GM23338 (cell line): Measurements from ENCODE around the gene MCAM. TPM values are rescaled to one million over a fixed set of nuclear protein-coding genes. Genes with fewer than 3 reads are reported as not detected.

ENCODE experiments used
- ATAC-seq: fragments of 200-7000 bp; cut with Tn5 transposase; 3 replicates; pipeline ENCODE4 v1.9.1; 2020
- DNase-seq: peaks from one replicate; pipeline ENCODE4 v3.0.0-alpha.2; 2015; ENCODE audit warnings: low spot score
- H2AFZ ChIP-seq: fragments of 200-600 bp; sonication (generic); 2 replicates; pipeline ENCODE4 v1.8.0; 2016; ENCODE audit warnings: antibody characterized with exemption, mild to moderate bottlenecking, moderate library complexity
- H3F3A ChIP-seq: fragments of 200-600 bp; sonication (generic); replicated peaks from 2 replicates; pipeline ENCODE4 v1.8.0; 2017; ENCODE audit warnings: antibody characterized with exemption, mixed run types, low read depth
- H3K27ac ChIP-seq: fragments of 200-600 bp; sonication (generic); 2 replicates; pipeline ENCODE4 v1.6.1; 2016; ENCODE audit warnings: low read depth
- H3K27me3 ChIP-seq: fragments of 200-600 bp; sonication (generic); 2 replicates; pipeline ENCODE4 v1.8.0; 2016; ENCODE audit warnings: mild to moderate bottlenecking, mixed run types, moderate library complexity; ENCODE audit not compliant: insufficient read depth
- H3K36me3 ChIP-seq: fragments of 200-600 bp; sonication (generic); 2 replicates; pipeline ENCODE4 v1.8.0; 2016; ENCODE audit warnings: mild to moderate bottlenecking; ENCODE audit not compliant: insufficient read depth
- H3K4me1 ChIP-seq: fragments of 200-600 bp; sonication (generic); 2 replicates; pipeline ENCODE4 v1.8.0; 2016; ENCODE audit warnings: mild to moderate bottlenecking, moderate library complexity; ENCODE audit not compliant: insufficient read depth
- H3K4me2 ChIP-seq: fragments of 200-600 bp; sonication (generic); 2 replicates; pipeline ENCODE4 v1.7.1; 2017; ENCODE audit warnings: mixed run types
- H3K4me3 ChIP-seq: fragments of 200-600 bp; sonication (generic); 2 replicates; pipeline ENCODE4 v1.6.1; 2016; ENCODE audit warnings: mixed run types
- H3K79me2 ChIP-seq: fragments of 200-600 bp; sonication (generic); replicated peaks from 2 replicates; pipeline ENCODE4 v1.8.0; 2017; ENCODE audit warnings: mild to moderate bottlenecking; ENCODE audit not compliant: insufficient read depth
- H3K9me2 ChIP-seq: fragments of 200-600 bp; sonication (generic); 2 replicates; pipeline ENCODE4 v1.8.0; 2017; ENCODE audit not compliant: insufficient read depth
- H4K20me1 ChIP-seq: fragments of 200-600 bp; sonication (generic); replicated peaks from 2 replicates; pipeline ENCODE4 v1.8.0; 2017; ENCODE audit warnings: mild to moderate bottlenecking; ENCODE audit not compliant: insufficient read depth
- H3K27ac Mint-ChIP-seq: 2 replicates; pipeline ENCODE4 v1.8.0; 2020; ENCODE audit warnings: inconsistent platforms, mild to moderate bottlenecking, moderate library complexity, mixed read lengths
- H3K27me3 Mint-ChIP-seq: 3 replicates; pipeline ENCODE4 v1.8.0; 2022; ENCODE audit warnings: low read depth, mild to moderate bottlenecking, moderate library complexity, mixed read lengths, inconsistent platforms; ENCODE audit not compliant: insufficient read depth, poor library complexity
- H3K36me3 Mint-ChIP-seq: 3 replicates; pipeline ENCODE4 v1.8.0; 2021; ENCODE audit warnings: low read depth, mild to moderate bottlenecking, inconsistent platforms, moderate library complexity, mixed read lengths
- H3K4me1 Mint-ChIP-seq: 3 replicates; pipeline ENCODE4 v1.8.0; 2020; ENCODE audit warnings: mild to moderate bottlenecking, inconsistent platforms, mixed read lengths
- H3K4me3 Mint-ChIP-seq: 3 replicates; pipeline ENCODE4 v1.8.0; 2021; ENCODE audit warnings: moderate library complexity, mild to moderate bottlenecking, inconsistent platforms, mixed read lengths
- H3K9me3 Mint-ChIP-seq: 3 replicates; pipeline ENCODE4 v1.8.0; 2020; ENCODE audit warnings: moderate library complexity, mild to moderate bottlenecking, inconsistent platforms, mixed read lengths
- CREB1 ChIP-seq: fragments of 250-450 bp; sonication (Bioruptor Pico); IDR thresholded peaks from 2 replicates; pipeline ENCODE4 v1.5.0; 2020; ENCODE audit warnings: low read depth, mild to moderate bottlenecking, moderate library complexity
- EZH2 ChIP-seq: fragments of 200-600 bp; sonication (generic); IDR thresholded peaks from one replicate; pipeline ENCODE4 v1.8.0; 2017; ENCODE audit warnings: antibody characterized with exemption, mild to moderate bottlenecking, low read depth; ENCODE audit not compliant: unreplicated experiment
- EZH2phosphoT487 ChIP-seq: fragments of 200-600 bp; sonication (generic); IDR thresholded peaks from one replicate; pipeline ENCODE4 v1.8.1; 2018; ENCODE audit warnings: antibody characterized with exemption; ENCODE audit not compliant: unreplicated experiment
- JUNB ChIP-seq: IDR thresholded peaks from one replicate; pipeline ENCODE4 v1.6.1; 2016; ENCODE audit warnings: antibody characterized with exemption; ENCODE audit not compliant: unreplicated experiment
- NANOG ChIP-seq: IDR thresholded peaks from 2 replicates; pipeline ENCODE4 v1.6.1; 2016; ENCODE audit warnings: antibody characterized with exemption, borderline replicate concordance
- POLR2AphosphoS5 ChIP-seq: IDR thresholded peaks from 2 replicates; pipeline ENCODE4 v1.6.1; 2016; ENCODE audit warnings: antibody characterized with exemption, low read depth
- STAT1 ChIP-seq: IDR thresholded peaks from one replicate; pipeline ENCODE4 v1.6.1; 2016; ENCODE audit warnings: antibody characterized with exemption; ENCODE audit not compliant: unreplicated experiment
- ZNF114 ChIP-seq: fragments of 250-450 bp; sonication (Bioruptor Pico); IDR thresholded peaks from 2 replicates; pipeline ENCODE4 v1.5.0; 2020; ENCODE audit warnings: mild to moderate bottlenecking, moderate library complexity
- ZNF331 ChIP-seq: fragments of 250-450 bp; sonication (Bioruptor Pico); IDR thresholded peaks from 2 replicates; pipeline ENCODE4 v1.5.0; 2020; ENCODE audit warnings: low read depth, mild to moderate bottlenecking, moderate library complexity
- polyA plus RNA-seq: library from polyadenylated mRNA; unstranded; fragments of >200 nt; fragmentation: Nextera tagmentation; extraction: Ambion mirVana; gene quantifications from 2 replicates; pipeline ENCODE4 v1.2.1, GENCODE V29; 2016
- total RNA-seq: library from RNA; depleted of rRNA; stranded (reverse); fragments of >200 nt; shearing (Covaris generic); gene quantifications from 2 replicates; pipeline ENCODE4 v1.2.3, GENCODE V29; 2014
- TF ChIP-seq, protein P1 (sequence below): IDR thresholded peaks from 2 replicates; pipeline ENCODE4 v1.6.1; 2016; ENCODE audit warnings: antibody characterized with exemption
- TF ChIP-seq, protein P2 (sequence below): IDR thresholded peaks from one replicate; pipeline ENCODE4 v1.6.1; 2018; ENCODE audit warnings: antibody characterized with exemption; ENCODE audit not compliant: unreplicated experiment
- TF ChIP-seq, protein P3 (sequence below): fragments of 250-450 bp; sonication (Bioruptor Pico); IDR thresholded peaks from 2 replicates; pipeline ENCODE4 v1.5.0; 2020; ENCODE audit warnings: mild to moderate bottlenecking, moderate library complexity
- TF ChIP-seq, protein P4 (sequence below), 2 experiments: fragments of 200-600 bp in 1 of 2; sonication (generic) in 1 of 2; conservative IDR thresholded peaks; 2 replicates each; pipeline versions ENCODE4 v1.5.1 to v1.6.1; 2016 to 2017; ENCODE audit warnings: antibody characterized with exemption in 2 of 2, low read depth in 2 of 2, mild to moderate bottlenecking in 2 of 2, moderate library complexity in 1 of 2

Gene MCAM
- total and polyA plus RNA-seq, 2 experiments from 2014 or later = 8.9 to 79.5 TPM

DNA sequence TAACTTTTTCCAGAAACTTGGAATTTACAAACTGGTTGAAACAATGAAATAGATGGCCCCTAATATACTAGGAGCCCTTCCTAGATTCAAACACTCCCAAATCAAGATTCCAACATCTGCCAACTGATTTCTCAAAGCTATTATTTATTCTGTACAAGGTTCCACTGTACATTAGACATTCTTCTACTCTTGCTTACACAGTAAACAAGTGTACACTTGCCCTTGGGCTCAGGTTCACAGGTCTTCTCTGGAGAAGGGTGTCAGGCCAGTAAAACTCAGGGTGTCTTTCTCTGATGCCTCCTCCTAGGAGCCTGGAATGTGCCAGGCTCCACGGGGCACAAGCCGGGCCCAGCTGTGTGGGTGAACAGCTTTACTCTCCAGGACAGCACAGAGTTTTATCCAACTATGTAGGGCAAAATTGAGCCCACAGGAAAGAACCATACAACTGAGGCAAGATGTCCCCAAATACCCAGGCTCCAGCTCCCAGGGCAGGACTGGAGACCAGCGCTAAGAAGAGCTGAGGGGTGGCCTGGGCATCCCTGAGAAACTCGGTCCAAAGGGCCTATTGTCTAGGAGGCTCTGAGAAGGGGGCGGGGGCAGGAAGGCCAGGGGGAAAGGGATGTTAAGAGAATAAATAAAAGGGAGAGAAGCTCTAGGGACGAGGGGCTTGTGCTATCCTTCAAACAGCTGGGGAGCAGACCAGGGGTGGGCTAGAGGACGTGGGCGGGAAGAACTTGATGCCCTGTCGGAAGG is 38.3 kb upstream of the MCAM start:
- Mint-ChIP-seq H3K27ac (no peak overlapping the region), H3K4me1 (peaks cover 25% of the 10 kb centered on the region), H3K4me3 (0 out of 3 replicates have a peak overlapping the region, but pooled peaks have one; percentile 19), H3K9me3 (no peaks in the 10 kb centered on the region; the same call in 2 of the 3 replicates), H3K36me3 (peaks cover 19% of the 10 kb centered on the region), H3K27me3 (peaks cover 14% of the 10 kb centered on the region)
- H3K9me2 ChIP-seq = no peaks in the 10 kb centered on the region
- H2AFZ ChIP-seq = no peak overlapping the region
- H3K4me1 ChIP-seq = peaks cover 14% of the 10 kb centered on the region; the same call in 1 of the 2 replicates
- H4K20me1 ChIP-seq = no peaks in the 10 kb centered on the region; the same call in 1 of the 2 replicates
- H3K27me3 ChIP-seq = peaks cover 25% of the 10 kb centered on the region
- H3K36me3 ChIP-seq = no peaks in the 10 kb centered on the region
- no peak for DNase-seq
- no peak for ATAC-seq
- H3K27ac ChIP-seq = no peak overlapping the region
- H3K79me2 ChIP-seq = no peaks in the 10 kb centered on the region
- H3K4me3 ChIP-seq = no peak overlapping the region
- TF ChIP-seq ZNF331 (CRISPR knock-in tag) (no peak), EZH2phosphoT487 (no peak), CREB1 (CRISPR knock-in tag) (no peak), STAT1 (no peak), JUNB (no peak), ZNF114 (CRISPR knock-in tag) (no peak), NANOG (no peak), EZH2 (no peak), POLR2AphosphoS5 (no peak)
- TF ChIP-seq, protein P1, sequence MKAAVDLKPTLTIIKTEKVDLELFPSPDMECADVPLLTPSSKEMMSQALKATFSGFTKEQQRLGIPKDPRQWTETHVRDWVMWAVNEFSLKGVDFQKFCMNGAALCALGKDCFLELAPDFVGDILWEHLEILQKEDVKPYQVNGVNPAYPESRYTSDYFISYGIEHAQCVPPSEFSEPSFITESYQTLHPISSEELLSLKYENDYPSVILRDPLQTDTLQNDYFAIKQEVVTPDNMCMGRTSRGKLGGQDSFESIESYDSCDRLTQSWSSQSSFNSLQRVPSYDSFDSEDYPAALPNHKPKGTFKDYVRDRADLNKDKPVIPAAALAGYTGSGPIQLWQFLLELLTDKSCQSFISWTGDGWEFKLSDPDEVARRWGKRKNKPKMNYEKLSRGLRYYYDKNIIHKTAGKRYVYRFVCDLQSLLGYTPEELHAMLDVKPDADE = no peak
- TF ChIP-seq, protein P2, sequence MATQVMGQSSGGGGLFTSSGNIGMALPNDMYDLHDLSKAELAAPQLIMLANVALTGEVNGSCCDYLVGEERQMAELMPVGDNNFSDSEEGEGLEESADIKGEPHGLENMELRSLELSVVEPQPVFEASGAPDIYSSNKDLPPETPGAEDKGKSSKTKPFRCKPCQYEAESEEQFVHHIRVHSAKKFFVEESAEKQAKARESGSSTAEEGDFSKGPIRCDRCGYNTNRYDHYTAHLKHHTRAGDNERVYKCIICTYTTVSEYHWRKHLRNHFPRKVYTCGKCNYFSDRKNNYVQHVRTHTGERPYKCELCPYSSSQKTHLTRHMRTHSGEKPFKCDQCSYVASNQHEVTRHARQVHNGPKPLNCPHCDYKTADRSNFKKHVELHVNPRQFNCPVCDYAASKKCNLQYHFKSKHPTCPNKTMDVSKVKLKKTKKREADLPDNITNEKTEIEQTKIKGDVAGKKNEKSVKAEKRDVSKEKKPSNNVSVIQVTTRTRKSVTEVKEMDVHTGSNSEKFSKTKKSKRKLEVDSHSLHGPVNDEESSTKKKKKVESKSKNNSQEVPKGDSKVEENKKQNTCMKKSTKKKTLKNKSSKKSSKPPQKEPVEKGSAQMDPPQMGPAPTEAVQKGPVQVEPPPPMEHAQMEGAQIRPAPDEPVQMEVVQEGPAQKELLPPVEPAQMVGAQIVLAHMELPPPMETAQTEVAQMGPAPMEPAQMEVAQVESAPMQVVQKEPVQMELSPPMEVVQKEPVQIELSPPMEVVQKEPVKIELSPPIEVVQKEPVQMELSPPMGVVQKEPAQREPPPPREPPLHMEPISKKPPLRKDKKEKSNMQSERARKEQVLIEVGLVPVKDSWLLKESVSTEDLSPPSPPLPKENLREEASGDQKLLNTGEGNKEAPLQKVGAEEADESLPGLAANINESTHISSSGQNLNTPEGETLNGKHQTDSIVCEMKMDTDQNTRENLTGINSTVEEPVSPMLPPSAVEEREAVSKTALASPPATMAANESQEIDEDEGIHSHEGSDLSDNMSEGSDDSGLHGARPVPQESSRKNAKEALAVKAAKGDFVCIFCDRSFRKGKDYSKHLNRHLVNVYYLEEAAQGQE = no peak
- TF ChIP-seq, protein P3, sequence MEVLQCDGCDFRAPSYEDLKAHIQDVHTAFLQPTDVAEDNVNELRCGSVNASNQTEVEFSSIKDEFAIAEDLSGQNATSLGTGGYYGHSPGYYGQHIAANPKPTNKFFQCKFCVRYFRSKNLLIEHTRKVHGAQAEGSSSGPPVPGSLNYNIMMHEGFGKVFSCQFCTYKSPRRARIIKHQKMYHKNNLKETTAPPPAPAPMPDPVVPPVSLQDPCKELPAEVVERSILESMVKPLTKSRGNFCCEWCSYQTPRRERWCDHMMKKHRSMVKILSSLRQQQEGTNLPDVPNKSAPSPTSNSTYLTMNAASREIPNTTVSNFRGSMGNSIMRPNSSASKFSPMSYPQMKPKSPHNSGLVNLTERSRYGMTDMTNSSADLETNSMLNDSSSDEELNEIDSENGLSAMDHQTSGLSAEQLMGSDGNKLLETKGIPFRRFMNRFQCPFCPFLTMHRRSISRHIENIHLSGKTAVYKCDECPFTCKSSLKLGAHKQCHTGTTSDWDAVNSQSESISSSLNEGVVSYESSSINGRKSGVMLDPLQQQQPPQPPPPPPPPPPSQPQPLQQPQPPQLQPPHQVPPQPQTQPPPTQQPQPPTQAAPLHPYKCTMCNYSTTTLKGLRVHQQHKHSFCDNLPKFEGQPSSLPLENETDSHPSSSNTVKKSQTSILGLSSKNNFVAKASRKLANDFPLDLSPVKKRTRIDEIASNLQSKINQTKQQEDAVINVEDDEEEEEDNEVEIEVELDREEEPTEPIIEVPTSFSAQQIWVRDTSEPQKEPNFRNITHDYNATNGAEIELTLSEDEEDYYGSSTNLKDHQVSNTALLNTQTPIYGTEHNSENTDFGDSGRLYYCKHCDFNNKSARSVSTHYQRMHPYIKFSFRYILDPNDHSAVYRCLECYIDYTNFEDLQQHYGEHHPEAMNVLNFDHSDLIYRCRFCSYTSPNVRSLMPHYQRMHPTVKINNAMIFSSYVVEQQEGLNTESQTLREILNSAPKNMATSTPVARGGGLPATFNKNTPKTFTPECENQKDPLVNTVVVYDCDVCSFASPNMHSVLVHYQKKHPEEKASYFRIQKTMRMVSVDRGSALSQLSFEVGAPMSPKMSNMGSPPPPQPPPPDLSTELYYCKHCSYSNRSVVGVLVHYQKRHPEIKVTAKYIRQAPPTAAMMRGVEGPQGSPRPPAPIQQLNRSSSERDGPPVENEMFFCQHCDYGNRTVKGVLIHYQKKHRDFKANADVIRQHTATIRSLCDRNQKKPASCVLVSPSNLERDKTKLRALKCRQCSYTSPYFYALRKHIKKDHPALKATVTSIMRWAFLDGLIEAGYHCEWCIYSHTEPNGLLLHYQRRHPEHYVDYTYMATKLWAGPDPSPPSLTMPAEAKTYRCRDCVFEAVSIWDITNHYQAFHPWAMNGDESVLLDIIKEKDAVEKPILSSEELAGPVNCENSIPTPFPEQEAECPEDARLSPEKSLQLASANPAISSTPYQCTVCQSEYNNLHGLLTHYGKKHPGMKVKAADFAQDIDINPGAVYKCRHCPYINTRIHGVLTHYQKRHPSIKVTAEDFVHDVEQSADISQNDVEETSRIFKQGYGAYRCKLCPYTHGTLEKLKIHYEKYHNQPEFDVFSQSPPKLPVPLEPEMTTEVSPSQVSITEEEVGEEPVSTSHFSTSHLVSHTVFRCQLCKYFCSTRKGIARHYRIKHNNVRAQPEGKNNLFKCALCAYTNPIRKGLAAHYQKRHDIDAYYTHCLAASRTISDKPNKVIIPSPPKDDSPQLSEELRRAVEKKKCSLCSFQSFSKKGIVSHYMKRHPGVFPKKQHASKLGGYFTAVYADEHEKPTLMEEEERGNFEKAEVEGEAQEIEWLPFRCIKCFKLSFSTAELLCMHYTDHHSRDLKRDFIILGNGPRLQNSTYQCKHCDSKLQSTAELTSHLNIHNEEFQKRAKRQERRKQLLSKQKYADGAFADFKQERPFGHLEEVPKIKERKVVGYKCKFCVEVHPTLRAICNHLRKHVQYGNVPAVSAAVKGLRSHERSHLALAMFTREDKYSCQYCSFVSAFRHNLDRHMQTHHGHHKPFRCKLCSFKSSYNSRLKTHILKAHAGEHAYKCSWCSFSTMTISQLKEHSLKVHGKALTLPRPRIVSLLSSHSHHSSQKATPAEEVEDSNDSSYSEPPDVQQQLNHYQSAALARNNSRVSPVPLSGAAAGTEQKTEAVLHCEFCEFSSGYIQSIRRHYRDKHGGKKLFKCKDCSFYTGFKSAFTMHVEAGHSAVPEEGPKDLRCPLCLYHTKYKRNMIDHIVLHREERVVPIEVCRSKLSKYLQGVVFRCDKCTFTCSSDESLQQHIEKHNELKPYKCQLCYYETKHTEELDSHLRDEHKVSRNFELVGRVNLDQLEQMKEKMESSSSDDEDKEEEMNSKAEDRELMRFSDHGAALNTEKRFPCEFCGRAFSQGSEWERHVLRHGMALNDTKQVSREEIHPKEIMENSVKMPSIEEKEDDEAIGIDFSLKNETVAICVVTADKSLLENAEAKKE = no peak
- TF ChIP-seq, protein P4, sequence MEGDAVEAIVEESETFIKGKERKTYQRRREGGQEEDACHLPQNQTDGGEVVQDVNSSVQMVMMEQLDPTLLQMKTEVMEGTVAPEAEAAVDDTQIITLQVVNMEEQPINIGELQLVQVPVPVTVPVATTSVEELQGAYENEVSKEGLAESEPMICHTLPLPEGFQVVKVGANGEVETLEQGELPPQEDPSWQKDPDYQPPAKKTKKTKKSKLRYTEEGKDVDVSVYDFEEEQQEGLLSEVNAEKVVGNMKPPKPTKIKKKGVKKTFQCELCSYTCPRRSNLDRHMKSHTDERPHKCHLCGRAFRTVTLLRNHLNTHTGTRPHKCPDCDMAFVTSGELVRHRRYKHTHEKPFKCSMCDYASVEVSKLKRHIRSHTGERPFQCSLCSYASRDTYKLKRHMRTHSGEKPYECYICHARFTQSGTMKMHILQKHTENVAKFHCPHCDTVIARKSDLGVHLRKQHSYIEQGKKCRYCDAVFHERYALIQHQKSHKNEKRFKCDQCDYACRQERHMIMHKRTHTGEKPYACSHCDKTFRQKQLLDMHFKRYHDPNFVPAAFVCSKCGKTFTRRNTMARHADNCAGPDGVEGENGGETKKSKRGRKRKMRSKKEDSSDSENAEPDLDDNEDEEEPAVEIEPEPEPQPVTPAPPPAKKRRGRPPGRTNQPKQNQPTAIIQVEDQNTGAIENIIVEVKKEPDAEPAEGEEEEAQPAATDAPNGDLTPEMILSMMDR (conservative IDR thresholded peaks at IDR 0.05; ENCODE audit: low read depth in 2 of 2) = no peak
- H3K4me2 ChIP-seq = peak overlapping the region; percentile 100
- H3F3A ChIP-seq = 0 out of 2 replicates have a peak, but pooled peaks cover 3% of the 10 kb centered on the region
